Measurements from ENCODE around the gene GRPEL2.

GRCh38 chr5:149326611-149327010 lies 18.7 kb upstream of the GRPEL2 start:
- TF ChIP-seq ZNF274 (IDR thresholded peaks at IDR 0.05; ENCODE audit: low read depth, low read length) (no peak), YY1 (IDR thresholded peaks at IDR 0.05; ENCODE audit: insufficient read depth, insufficient read length) (no peak), SUZ12 (IDR thresholded peaks at IDR 0.05; ENCODE audit: extremely low read depth, insufficient read depth, insufficient read length) (no peak)
